Psoas muscle (tissue), 8 donors: ENCODE measurements around the gene ARHGAP35. TPM values are rescaled to one million over a fixed set of nuclear protein-coding genes. Genes with fewer than 3 reads are reported as not detected.

ENCODE experiments used
- ATAC-seq, 4 donors: fragments of 200-7000 bp; cut with Tn5 transposase; one replicate each; pipeline ENCODE4 v1.9.1; 2020; ENCODE audit warnings: moderate library complexity in 3 of 4, mild to moderate bottlenecking in 2 of 4
- DNase-seq, 2 donors: peaks; one replicate each; pipeline ENCODE4 v3.0.0-alpha.2; 2020
- H3K27ac ChIP-seq: fragments of 200-600 bp; one replicate; pipeline ENCODE4 v1.8.0; 2022
- H3K27me3 ChIP-seq, 3 donors: fragments of 200-600 bp in 1 of 3; one replicate each; pipeline versions ENCODE4 v1.6.1 to v1.8.0; 2013 to 2022; ENCODE audit warnings: low read length in 2 of 3, mild to moderate bottlenecking in 2 of 3, moderate library complexity in 1 of 3; ENCODE audit not compliant: insufficient read depth in 3 of 3
- H3K36me3 ChIP-seq, 2 donors: fragments of 200-600 bp in 1 of 2; one replicate each; pipeline versions ENCODE4 v1.6.1 to v1.8.0; 2013 to 2022; ENCODE audit warnings: low read depth in 1 of 2, mild to moderate bottlenecking in 1 of 2, moderate library complexity in 1 of 2; ENCODE audit not compliant: insufficient read depth in 1 of 2
- H3K4me1 ChIP-seq: fragments of 200-600 bp; one replicate; pipeline ENCODE4 v1.8.0; 2022
- H3K4me3 ChIP-seq: fragments of 200-600 bp; one replicate; pipeline ENCODE4 v1.8.0; 2022; ENCODE audit warnings: mild to moderate bottlenecking
- H3K9me3 ChIP-seq: fragments of 200-600 bp; one replicate; pipeline ENCODE4 v1.8.0; 2022
- WGBS, 3 donors: extraction: QIAGEN DNeasy Blood & Tissue Kit; methylation state at CpG; one replicate each; pipeline versions ENCODE4 v1.1.6 to v1.1.7; 2013; 5-methylcytosine and 5-hydroxymethylcytosine counted together
- intact Hi-C, 2 donors: fragments of 100-400 bp; cut with DNase I; formaldehyde crosslinking; loops; one replicate each; pipeline versions ENCODE4 v1.11.0 to v1.14.2; 2022
- polyA plus RNA-seq, 3 donors: library from polyadenylated mRNA; stranded (reverse); fragments of 200-250 nt; gene quantifications; one replicate each; pipeline ENCODE4 v1.2.3, GENCODE V29; 2013
- total RNA-seq, 4 donors: library from RNA; stranded (reverse); fragmentation: NEBNext Ultra II Directional in 2 of 4; extraction: Animal tissue kit (Norgen Biotek cat#: 25700) in 2 of 4; gene quantifications; one replicate each; pipeline versions ENCODE4 v1.2.1 to v1.2.4, GENCODE V29; 2021 to 2023
- TF ChIP-seq, protein P1 (sequence below): fragments of 200-600 bp; IDR thresholded peaks from one replicate; pipeline ENCODE4 v1.8.0; 2022; ENCODE audit warnings: antibody characterized with exemption
- donor health status: healthy with polysubstance abuse.
- donor health status: DM: no; HTN: no; CAD: no; lungs with moderate emphysema.
- donor health status: Bipolar disorder and iron deficiency.
- donor health status: healthy.
- donor health status: DM: yes; HTN: yes; CAD: no.
- donor health status: DM: no; HTN: no; CAD: no.
- donor health status: DM: no; HTN: no; CAD: no.
- donor health status: DM: yes; HTN: yes; CAD: no.

ARHGAP35 gene
- total and polyA plus RNA-seq, 7 donors = 10.0 to 50.6 (median 31.1) TPM

DNA sequence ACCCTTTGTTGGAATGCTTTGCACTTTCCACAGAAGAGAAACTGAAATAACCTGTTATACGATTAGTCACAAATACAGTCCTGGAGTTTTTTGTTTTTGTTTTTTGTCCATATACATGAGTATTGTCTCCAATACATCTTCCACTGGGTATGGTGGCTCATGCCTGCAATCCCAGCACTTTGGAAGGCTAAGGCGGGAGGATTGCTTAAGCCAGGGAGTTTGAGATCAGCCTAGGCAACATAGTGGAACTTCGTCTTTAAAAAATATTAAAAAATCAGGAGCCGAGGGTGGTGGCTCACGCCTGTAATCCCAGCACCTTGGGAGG lies 35.1 kb upstream of the ARHGAP35 start:
- Histone ChIP-seq H3K27ac (no peak overlapping the region), H3K4me3 (no peak overlapping the region), H3K36me3 (no peaks in the 10 kb centered on the region), H3K27me3 (no peaks in the 10 kb centered on the region), H3K4me1 (no peaks in the 10 kb centered on the region), H3K9me3 (no peaks in the 10 kb centered on the region)
- DNase-seq = no peak
- no peak for ATAC-seq
- WGBS, 3 donors = 85 to 92% (median 86%) methylated on average over 5 of the region's 5 CpGs
- intact Hi-C loops = loop anchor here in 1 of 2 donors (5.0 kb wide), 1 partner anchor 38 kb away; the partner anchor contains the start of gene SLC1A5
- TF ChIP-seq, protein P1, sequence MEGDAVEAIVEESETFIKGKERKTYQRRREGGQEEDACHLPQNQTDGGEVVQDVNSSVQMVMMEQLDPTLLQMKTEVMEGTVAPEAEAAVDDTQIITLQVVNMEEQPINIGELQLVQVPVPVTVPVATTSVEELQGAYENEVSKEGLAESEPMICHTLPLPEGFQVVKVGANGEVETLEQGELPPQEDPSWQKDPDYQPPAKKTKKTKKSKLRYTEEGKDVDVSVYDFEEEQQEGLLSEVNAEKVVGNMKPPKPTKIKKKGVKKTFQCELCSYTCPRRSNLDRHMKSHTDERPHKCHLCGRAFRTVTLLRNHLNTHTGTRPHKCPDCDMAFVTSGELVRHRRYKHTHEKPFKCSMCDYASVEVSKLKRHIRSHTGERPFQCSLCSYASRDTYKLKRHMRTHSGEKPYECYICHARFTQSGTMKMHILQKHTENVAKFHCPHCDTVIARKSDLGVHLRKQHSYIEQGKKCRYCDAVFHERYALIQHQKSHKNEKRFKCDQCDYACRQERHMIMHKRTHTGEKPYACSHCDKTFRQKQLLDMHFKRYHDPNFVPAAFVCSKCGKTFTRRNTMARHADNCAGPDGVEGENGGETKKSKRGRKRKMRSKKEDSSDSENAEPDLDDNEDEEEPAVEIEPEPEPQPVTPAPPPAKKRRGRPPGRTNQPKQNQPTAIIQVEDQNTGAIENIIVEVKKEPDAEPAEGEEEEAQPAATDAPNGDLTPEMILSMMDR = no peak

DNA sequence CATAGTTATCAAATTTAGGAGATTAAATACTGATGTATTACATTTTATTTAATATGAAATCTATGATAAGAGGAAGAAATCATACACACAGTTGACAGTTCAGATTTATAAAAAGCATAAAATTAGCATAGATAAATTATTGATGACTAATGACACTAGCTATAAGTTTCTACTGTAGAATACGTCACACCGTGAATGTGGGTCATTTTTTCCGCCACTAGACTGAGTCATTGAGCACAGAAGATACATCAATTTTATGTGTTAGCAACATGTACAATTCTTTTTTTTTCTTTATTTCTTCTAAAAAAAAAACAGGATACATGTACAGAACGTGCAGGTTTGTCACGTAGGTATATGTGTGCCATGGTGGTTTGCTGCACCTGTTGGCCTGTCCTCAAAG lies 32.3 kb upstream of the ARHGAP35 start:
- H3K9me3 ChIP-seq = no peaks in the 10 kb centered on the region
- DNase-seq (no peak), ATAC-seq (no peak)
- H3K4me3 ChIP-seq = no peak overlapping the region
- TF ChIP-seq, protein P1 = no peak
- no peak overlapping the region for H3K27ac ChIP-seq
- intact Hi-C loops = loop anchor here in 1 of 2 donors (5.0 kb wide), 1 partner anchor 41 kb away; the partner anchor contains the start of gene SLC1A5
- no peaks in the 10 kb centered on the region for H3K36me3 ChIP-seq
- no peaks in the 10 kb centered on the region for H3K4me1 ChIP-seq
- H3K27me3 ChIP-seq = no peaks in the 10 kb centered on the region
- 77 to 85% (median 82%) methylated on average over 5 of the region's 5 CpGs for WGBS, 3 donors

DNA sequence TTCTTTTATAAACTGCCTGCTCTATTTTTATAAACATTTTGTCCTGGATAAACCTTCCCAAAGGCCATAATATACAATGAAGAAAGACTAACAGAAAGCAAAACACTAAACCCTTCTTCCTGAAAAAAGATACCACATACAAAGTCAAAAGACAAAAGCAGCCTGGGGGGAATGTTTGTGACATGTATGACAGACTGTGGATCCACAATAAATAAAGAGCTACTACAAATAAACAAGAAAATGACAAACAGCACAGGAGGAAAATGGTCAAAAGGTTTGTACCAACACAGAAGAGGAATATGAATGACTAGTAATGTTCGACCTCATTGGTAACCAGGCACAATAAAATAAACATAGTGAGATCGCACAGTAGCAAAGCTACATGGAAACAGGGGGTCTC lies 29.9 kb upstream of the ARHGAP35 start:
- intact Hi-C loops = no loop called here
- 95 to 98% (median 98%) methylated on average over 2 of the region's 2 CpGs for WGBS, 3 donors
- ATAC-seq = no peak
- Histone ChIP-seq H3K4me3 (no peak overlapping the region), H3K4me1 (no peaks in the 10 kb centered on the region), H3K27ac (no peak overlapping the region), H3K9me3 (no peaks in the 10 kb centered on the region), H3K27me3 (no peaks in the 10 kb centered on the region), H3K36me3 (no peaks in the 10 kb centered on the region)
- DNase-seq = no peak
- TF ChIP-seq, protein P1 = no peak

DNA sequence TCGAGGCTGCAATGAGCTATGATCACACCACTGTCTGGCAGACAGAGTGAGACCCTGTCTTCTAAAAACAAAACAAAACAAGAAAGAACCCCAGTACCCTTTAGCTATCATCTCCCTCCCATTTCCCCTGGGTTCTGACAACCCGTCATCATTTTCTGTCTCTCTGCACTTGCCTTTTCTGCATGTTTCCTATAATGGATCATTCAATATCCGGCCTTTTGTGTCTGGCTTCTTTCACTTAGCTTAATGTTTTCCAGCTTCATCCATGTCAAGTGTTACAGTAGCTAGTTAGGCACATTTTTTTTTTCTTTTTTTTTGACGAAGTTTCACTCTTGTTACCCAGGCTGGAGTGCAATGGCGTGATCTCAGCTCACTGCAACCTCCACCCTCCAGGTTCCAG lies 26.7 kb upstream of the ARHGAP35 start:
- Histone ChIP-seq H3K4me1 (no peaks in the 10 kb centered on the region), H3K27me3 (no peaks in the 10 kb centered on the region), H3K4me3 (no peak overlapping the region), H3K27ac (no peak overlapping the region), H3K36me3 (peaks cover 2 to 25% of the 10 kb centered on the region in 2 donors), H3K9me3 (no peaks in the 10 kb centered on the region)
- TF ChIP-seq, protein P1 = no peak
- 76 to 79% (median 76%) methylated on average over 5 of the region's 5 CpGs for WGBS, 3 donors
- no peak for DNase-seq
- intact Hi-C loops = no loop called here
- ATAC-seq = no peak

DNA sequence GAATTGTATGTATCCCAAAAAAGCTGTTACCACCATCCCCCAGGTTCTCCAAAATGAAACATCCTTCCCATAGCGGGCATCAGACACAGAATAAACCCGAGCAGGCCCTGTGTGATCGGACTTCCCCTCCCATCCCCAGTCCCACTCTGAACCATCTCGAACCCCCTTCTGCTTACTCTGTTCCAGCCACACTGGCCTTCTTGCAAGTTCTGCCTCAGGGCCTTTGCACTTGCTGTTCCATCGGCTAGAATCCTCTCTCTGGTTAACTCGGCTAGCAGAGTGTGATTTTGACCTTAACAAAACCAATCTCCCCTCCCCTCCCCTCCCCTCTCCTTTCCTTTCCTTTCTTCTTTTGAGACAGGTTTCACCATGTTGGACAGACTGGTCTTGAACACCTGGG lies 25.8 kb upstream of the ARHGAP35 start:
- Histone ChIP-seq H3K27me3 (no peaks in the 10 kb centered on the region), H3K4me3 (no peak overlapping the region), H3K36me3 (peaks cover 2 to 33% of the 10 kb centered on the region in 2 donors), H3K9me3 (no peaks in the 10 kb centered on the region), H3K4me1 (no peaks in the 10 kb centered on the region), H3K27ac (no peak overlapping the region)
- intact Hi-C loops = no loop called here
- ATAC-seq (no peak), DNase-seq (no peak)
- WGBS, 3 donors = 94 to 96% (median 96%) methylated on average over 6 of the region's 6 CpGs
- TF ChIP-seq, protein P1 = no peak
